Fibroblast of skin of abdomen (primary cell): ENCODE results near the gene CUL2. TPM values are rescaled to one million over a fixed set of nuclear protein-coding genes. Genes with fewer than 3 reads are reported as not detected.
A peak's percentile ranks its signal among the peaks of the same experiment; 100 is the strongest.
"Not testable (repeated sequence)": the region's sequence is repeated elsewhere in the genome, so short reads cannot be mapped to it uniquely, and the experiment has no call there.

Experiments used
- DNase-seq: peaks from one replicate; pipeline ENCODE4 v3.0.0-alpha.2; 2013
- polyA plus RNA-seq, 2 experiments: library from polyadenylated mRNA; unstranded; fragments of 120-200 nt; gene quantifications; one replicate each; pipeline ENCODE4 v1.2.1, GENCODE V29; 2013; ENCODE audit not compliant: insufficient read length in 2 of 2

The CUL2 gene
- polyA plus RNA-seq (2013, experiment 1 of 2; ENCODE audit: insufficient read length), result 39.6 TPM
- polyA plus RNA-seq (2013, experiment 2 of 2; ENCODE audit: insufficient read length), result 40.0 TPM

GRCh38 chr10:35090162-35090954 is at the start of gene CUL2:
Gene CUL2, minus strand, starts transcription at chr10:35090341. Its CDS starts 19,024 bp downstream, at chr10:35071317.
- peak; percentile 97 for DNase-seq

- no peak for DNase-seq
Observed at GRCh38 chr10:35136263-35136815, 46.2 kb upstream of the CUL2 start.

- peak; percentile 5 for DNase-seq
Observed at GRCh38 chr10:35135861-35136260, 45.7 kb upstream of the CUL2 start.

GRCh38 chr10:35133586-35133985 is 43.4 kb upstream of the CUL2 start:
- DNase-seq, result no peak

GRCh38 chr10:35132727-35133126 is 42.6 kb upstream of the CUL2 start:
- no peak for DNase-seq

GRCh38 chr10:35130663-35131062 is 40.5 kb upstream of the CUL2 start:
- no peak for DNase-seq

GRCh38 chr10:35129185-35129674 is 39.1 kb upstream of the CUL2 start:
- DNase-seq, result no peak

- peak; percentile 64 for DNase-seq
Observed at GRCh38 chr10:35127289-35127891, 37.2 kb upstream of the CUL2 start.

- DNase-seq, result peak; percentile 97
Observed at GRCh38 chr10:35126530-35127288, 36.6 kb upstream of the CUL2 start, which contains the start of gene CREM. Gene CREM, plus strand, starts transcription at chr10:35126846. Its CDS starts 10,990 bp downstream, at chr10:35137836.

GRCh38 chr10:35126062-35126529 is 36.0 kb upstream of the CUL2 start:
- peak; percentile 1 for DNase-seq

- DNase-seq, result no peak
Observed at GRCh38 chr10:35124540-35124939, 34.4 kb upstream of the CUL2 start.

GRCh38 chr10:35119378-35119777 is 29.2 kb upstream of the CUL2 start:
- DNase-seq, result no peak

- no peak for DNase-seq
Observed at GRCh38 chr10:35112571-35112970, 22.4 kb upstream of the CUL2 start.

GRCh38 chr10:35103882-35104281 is 13.7 kb upstream of the CUL2 start:
- DNase-seq, result no peak

- no peak for DNase-seq
Observed at GRCh38 chr10:35097510-35097909, 7.4 kb upstream of the CUL2 start.

GRCh38 chr10:35096312-35096711 is 6.2 kb upstream of the CUL2 start:
- no peak for DNase-seq

GRCh38 chr10:35092851-35093250 is 2.7 kb upstream of the CUL2 start:
- no peak for DNase-seq

- DNase-seq, result no peak
Observed at GRCh38 chr10:35091994-35092790, 2.1 kb upstream of the CUL2 start.

- DNase-seq, result peak; percentile 14
Observed at GRCh38 chr10:35089611-35090161, 455 bp downstream of the CUL2 start.

- no peak for DNase-seq
Observed at GRCh38 chr10:35083242-35083641, 6.9 kb downstream of the CUL2 start.

GRCh38 chr10:35080261-35080660 is 9.9 kb downstream of the CUL2 start:
- DNase-seq, result not testable (repeated sequence)
